Measurements from ENCODE around the gene PPIF. TPM values are rescaled to one million over a fixed set of nuclear protein-coding genes. Genes with fewer than 3 reads are reported as not detected.
A peak's percentile ranks its signal among the peaks of the same experiment; 100 is the strongest.

Gene PPIF
- polyA plus RNA-seq, 1 donor (not counting 4 experiments of a cell fraction or from before 2014, with no cell fraction given), result 71.3 TPM

GRCh38 chr10:79316671-79317431, 30.4 kb upstream of the PPIF start:
- Histone ChIP-seq H2AFZ (ENCODE audit: control insufficient read depth, low read length) (no peak overlapping the region), H4K20me1 (ENCODE audit: control insufficient read depth, extremely low read depth, insufficient read depth, low read length) (no peaks in the 10 kb centered on the region), H3K27ac (ENCODE audit: control insufficient read depth, insufficient read depth, low read length) (no peak overlapping the region), H3K36me3 (ENCODE audit: control insufficient read depth in 2 of 2, extremely low read depth in 1 of 2, insufficient read depth in 2 of 2, low read length in 2 of 2) (peaks cover 0 to 7% of the 10 kb centered on the region in 2 experiments), H3K27me3 (ENCODE audit: control insufficient read depth, extremely low read depth, insufficient read depth, low read length) (no peaks in the 10 kb centered on the region), H3K79me2 (ENCODE audit: control insufficient read depth, insufficient read depth, low read length) (no peaks in the 10 kb centered on the region), H3K9me3 (ENCODE audit: control insufficient read depth, low read depth, low read length) (no peaks in the 10 kb centered on the region), H3K4me1 (ENCODE audit: control insufficient read depth, extremely low read depth, insufficient read depth, low read length) (peaks cover 48% of the 10 kb centered on the region), H3K9me1 (ENCODE audit: control insufficient read depth, extremely low read depth, insufficient read depth, low read length) (no peaks in the 10 kb centered on the region), H3K4me2 (ENCODE audit: control insufficient read depth, extremely low read depth, insufficient read depth, low read depth, low read length) (peak overlapping the region; percentile 65), H3K9ac (ENCODE audit: control insufficient read depth, extremely low read depth, insufficient read depth, low read length) (no peak overlapping the region), H3K4me3 (ENCODE audit: control insufficient read depth in 2 of 3, extremely low read depth in 1 of 3, insufficient read depth in 2 of 3, low read depth in 1 of 3, low read length in 3 of 3) (no peak overlapping the region)
- DNase-seq (ENCODE audit: low read depth, low spot score), result no peak
- no peak for FAIRE-seq
- dilution Hi-C loops (cut with MboI; ENCODE audit: extremely low pct_ligation_motif_present, low sequenced_read_pairs), result no loop called here
- peak in 1 of 3 experiments; percentile 31 for TF ChIP-seq CTCF (optimal IDR thresholded peaks at IDR 0.05 in 1 of 3, IDR thresholded peaks at IDR 0.05 in 1 of 3, conservative IDR thresholded peaks at IDR 0.05 in 1 of 3; ENCODE audit: extremely low read depth in 1 of 3, insufficient read depth in 2 of 3, low read length in 3 of 3)
- no peak for TF ChIP-seq EZH2 (IDR thresholded peaks at IDR 0.05; ENCODE audit: low read length)

DNA sequence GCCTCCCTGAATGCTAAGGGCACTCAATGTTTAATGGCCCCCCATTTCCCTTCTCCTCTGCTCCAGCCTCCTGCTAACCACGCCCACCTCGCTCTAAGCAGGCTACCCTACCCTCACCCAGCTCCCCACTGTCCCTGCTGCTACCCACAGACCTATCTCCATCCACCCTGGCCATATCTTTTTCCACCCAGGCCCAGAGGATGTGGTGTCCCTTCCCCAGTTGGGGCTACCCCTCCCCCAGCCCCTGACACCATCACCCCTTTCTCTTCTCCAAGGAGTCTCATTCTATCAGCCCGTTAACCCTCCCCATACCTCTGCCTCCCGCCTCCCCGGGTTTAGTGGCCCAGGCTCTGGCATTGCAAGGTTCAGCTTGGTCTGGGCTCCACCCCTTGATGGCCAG, 28.9 kb upstream of the PPIF start:
- H3K4me1 ChIP-seq (ENCODE audit: control insufficient read depth, extremely low read depth, insufficient read depth, low read length), result peaks cover 63% of the 10 kb centered on the region
- dilution Hi-C loops (cut with MboI; ENCODE audit: extremely low pct_ligation_motif_present, low sequenced_read_pairs), result no loop called here
- H3K27me3 ChIP-seq (ENCODE audit: control insufficient read depth, extremely low read depth, insufficient read depth, low read length), result no peaks in the 10 kb centered on the region
- peaks cover 0 to 4% of the 10 kb centered on the region in 2 experiments for H3K36me3 ChIP-seq (ENCODE audit: control insufficient read depth in 2 of 2, extremely low read depth in 1 of 2, insufficient read depth in 2 of 2, low read length in 2 of 2)
- no peaks in the 10 kb centered on the region for H4K20me1 ChIP-seq (ENCODE audit: control insufficient read depth, extremely low read depth, insufficient read depth, low read length)
- peak overlapping the region; percentile 74 for H3K27ac ChIP-seq (ENCODE audit: control insufficient read depth, insufficient read depth, low read length)
- H3K9me3 ChIP-seq (ENCODE audit: control insufficient read depth, low read depth, low read length), result no peaks in the 10 kb centered on the region
- H3K9ac ChIP-seq (ENCODE audit: control insufficient read depth, extremely low read depth, insufficient read depth, low read length), result peak overlapping the region; percentile 65
- H3K9me1 ChIP-seq (ENCODE audit: control insufficient read depth, extremely low read depth, insufficient read depth, low read length), result no peaks in the 10 kb centered on the region
- FAIRE-seq (no peak), DNase-seq (ENCODE audit: low read depth, low spot score) (no peak)
- no peak overlapping the region for H2AFZ ChIP-seq (ENCODE audit: control insufficient read depth, low read length)
- no peak overlapping the region for H3K4me3 ChIP-seq (ENCODE audit: control insufficient read depth in 2 of 3, extremely low read depth in 1 of 3, insufficient read depth in 2 of 3, low read depth in 1 of 3, low read length in 3 of 3)
- H3K4me2 ChIP-seq (ENCODE audit: control insufficient read depth, extremely low read depth, insufficient read depth, low read depth, low read length), result peak overlapping the region; percentile 65
- H3K79me2 ChIP-seq (ENCODE audit: control insufficient read depth, insufficient read depth, low read length), result no peaks in the 10 kb centered on the region
- TF ChIP-seq CTCF (optimal IDR thresholded peaks at IDR 0.05 in 1 of 3, IDR thresholded peaks at IDR 0.05 in 1 of 3, conservative IDR thresholded peaks at IDR 0.05 in 1 of 3; ENCODE audit: extremely low read depth in 1 of 3, insufficient read depth in 2 of 3, low read length in 3 of 3) (no peak), EZH2 (IDR thresholded peaks at IDR 0.05; ENCODE audit: low read length) (no peak)

Measured in keratinocyte (primary cell).